ENCODE measurements around the gene CAP2.
"Not testable (repeated sequence)": the region's sequence is repeated elsewhere in the genome, so short reads cannot be mapped to it uniquely, and the experiment has no call there.

DNA sequence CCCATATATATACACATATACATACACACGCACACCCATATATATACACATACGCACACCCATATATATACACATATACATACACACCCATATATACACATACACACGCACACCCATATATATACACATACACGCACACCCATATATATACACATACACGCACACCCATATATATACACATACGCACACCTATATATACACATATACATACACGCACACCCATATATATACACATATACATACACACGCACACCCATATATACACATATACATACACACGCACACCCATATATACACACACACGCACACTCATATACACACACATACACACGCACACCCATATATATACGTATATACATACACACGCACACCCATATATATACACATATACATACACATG is 193.2 kb downstream of the CAP2 start:
- TF ChIP-seq EP300, CTCF (IDR thresholded peaks at IDR 0.05): not testable (repeated sequence)
